OCI-LY3 (cell line): Measurements from ENCODE around the gene IGFALS.

Source experiments
- EZH2phosphoT487 ChIP-seq: fragments of 200-600 bp; shearing (Covaris generic); IDR thresholded peaks from 2 replicates; pipeline ENCODE4 v1.6.1; 2018; ENCODE audit warnings: antibody characterized with exemption, mixed run types, low read depth
- TF ChIP-seq, protein P1 (sequence below): fragments of 200-600, 300-600 bp; sonication (generic); IDR thresholded peaks from 2 replicates; pipeline ENCODE4 v1.5.1; 2014; ENCODE audit warnings: antibody characterized with exemption, low read length, low read depth

DNA sequence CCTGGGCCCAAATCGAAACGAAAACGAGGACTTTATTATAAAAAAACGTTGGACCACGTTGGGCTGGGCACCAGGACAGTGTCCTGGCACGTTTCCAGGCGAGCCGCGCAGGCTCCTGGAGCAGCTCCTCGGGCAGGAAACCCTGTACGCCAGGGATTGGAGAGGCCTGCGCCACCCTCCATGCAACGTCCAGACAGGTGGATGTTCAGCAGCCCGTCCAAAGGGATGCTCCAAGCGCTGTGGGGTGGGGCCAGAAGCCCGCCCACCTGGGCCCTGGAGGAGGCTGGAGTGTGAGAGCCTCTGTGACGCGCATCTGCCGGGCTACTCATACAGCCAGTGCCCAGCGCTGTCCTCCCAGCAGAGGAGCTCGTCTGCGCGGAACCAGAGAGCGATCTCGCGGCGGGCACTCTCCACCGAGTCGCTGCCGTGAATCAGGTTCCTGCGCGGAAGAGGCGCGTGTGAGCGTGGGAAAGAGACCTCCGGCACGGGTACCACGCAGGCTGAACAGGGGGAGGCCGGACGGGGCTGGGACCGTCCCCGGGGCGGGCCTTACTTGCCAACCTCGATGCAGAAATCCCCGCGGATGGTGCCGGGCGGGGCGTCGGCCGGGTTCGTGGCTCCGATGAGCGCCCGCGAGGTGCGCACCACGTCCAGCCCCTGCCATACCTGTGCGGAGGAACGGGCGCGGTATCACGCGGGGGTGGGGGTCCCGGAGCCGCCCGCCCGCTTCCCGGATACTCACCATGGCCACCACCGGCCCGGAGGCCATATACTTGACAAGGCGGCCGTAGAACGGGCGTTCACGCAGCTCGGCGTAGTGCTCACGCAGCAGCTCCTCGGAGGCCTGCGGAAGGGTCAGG lies 22.9 kb downstream of the IGFALS start:
- TF ChIP-seq, protein P1, sequence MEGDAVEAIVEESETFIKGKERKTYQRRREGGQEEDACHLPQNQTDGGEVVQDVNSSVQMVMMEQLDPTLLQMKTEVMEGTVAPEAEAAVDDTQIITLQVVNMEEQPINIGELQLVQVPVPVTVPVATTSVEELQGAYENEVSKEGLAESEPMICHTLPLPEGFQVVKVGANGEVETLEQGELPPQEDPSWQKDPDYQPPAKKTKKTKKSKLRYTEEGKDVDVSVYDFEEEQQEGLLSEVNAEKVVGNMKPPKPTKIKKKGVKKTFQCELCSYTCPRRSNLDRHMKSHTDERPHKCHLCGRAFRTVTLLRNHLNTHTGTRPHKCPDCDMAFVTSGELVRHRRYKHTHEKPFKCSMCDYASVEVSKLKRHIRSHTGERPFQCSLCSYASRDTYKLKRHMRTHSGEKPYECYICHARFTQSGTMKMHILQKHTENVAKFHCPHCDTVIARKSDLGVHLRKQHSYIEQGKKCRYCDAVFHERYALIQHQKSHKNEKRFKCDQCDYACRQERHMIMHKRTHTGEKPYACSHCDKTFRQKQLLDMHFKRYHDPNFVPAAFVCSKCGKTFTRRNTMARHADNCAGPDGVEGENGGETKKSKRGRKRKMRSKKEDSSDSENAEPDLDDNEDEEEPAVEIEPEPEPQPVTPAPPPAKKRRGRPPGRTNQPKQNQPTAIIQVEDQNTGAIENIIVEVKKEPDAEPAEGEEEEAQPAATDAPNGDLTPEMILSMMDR, result no peak
- TF ChIP-seq EZH2phosphoT487, result no peak
